Neural cell (in vitro differentiated cells): ENCODE measurements around the gene SMIM13.

Experiments used
- CTCF ChIP-seq: fragments of 450-650 bp; IDR thresholded peaks from 2 replicates; pipeline ENCODE4 v1.5.1; 2014; ENCODE audit warnings: antibody characterized with exemption, mild to moderate bottlenecking, moderate library complexity; ENCODE audit not compliant: poor library complexity, severe bottlenecking
- EP300 ChIP-seq: fragments of 450-650 bp; conservative IDR thresholded peaks from 2 replicates; pipeline ENCODE4 v1.6.1; 2014; ENCODE audit warnings: antibody characterized with exemption, mild to moderate bottlenecking, moderate library complexity; ENCODE audit not compliant: poor library complexity, severe bottlenecking
- EZH2 ChIP-seq: fragments of 200-600, 300-800 bp; shearing (Covaris generic), sonication (generic); IDR thresholded peaks from 2 replicates; pipeline ENCODE4 v1.6.1; 2014; ENCODE audit warnings: antibody characterized with exemption, low read length, borderline replicate concordance, mild to moderate bottlenecking; ENCODE audit not compliant: insufficient read depth, poor library complexity, severe bottlenecking
- MXI1 ChIP-seq: fragments of 450-650 bp; conservative IDR thresholded peaks from 2 replicates; pipeline ENCODE4 v1.6.1; 2014; ENCODE audit warnings: antibody characterized with exemption, mild to moderate bottlenecking; ENCODE audit not compliant: poor library complexity, severe bottlenecking
- POLR2AphosphoS5 ChIP-seq: IDR thresholded peaks from 2 replicates; pipeline ENCODE4 v1.6.1; 2012
- RAD21 ChIP-seq: fragments of 450-650 bp; conservative IDR thresholded peaks from 2 replicates; pipeline ENCODE4 v1.6.1; 2014; ENCODE audit warnings: antibody characterized with exemption, mild to moderate bottlenecking, moderate library complexity
- SMC3 ChIP-seq: fragments of 450-650 bp; conservative IDR thresholded peaks from 2 replicates; pipeline ENCODE4 v1.6.1; 2014; ENCODE audit warnings: antibody characterized with exemption, mild to moderate bottlenecking, moderate library complexity; ENCODE audit not compliant: poor library complexity
- TAF1 ChIP-seq: IDR thresholded peaks from 2 replicates; pipeline ENCODE4 v1.6.1; 2012; ENCODE audit warnings: low read depth
- TF ChIP-seq, protein P1 (sequence below): IDR thresholded peaks from 2 replicates; pipeline ENCODE4 v1.6.1; 2012; ENCODE audit warnings: borderline replicate concordance

DNA sequence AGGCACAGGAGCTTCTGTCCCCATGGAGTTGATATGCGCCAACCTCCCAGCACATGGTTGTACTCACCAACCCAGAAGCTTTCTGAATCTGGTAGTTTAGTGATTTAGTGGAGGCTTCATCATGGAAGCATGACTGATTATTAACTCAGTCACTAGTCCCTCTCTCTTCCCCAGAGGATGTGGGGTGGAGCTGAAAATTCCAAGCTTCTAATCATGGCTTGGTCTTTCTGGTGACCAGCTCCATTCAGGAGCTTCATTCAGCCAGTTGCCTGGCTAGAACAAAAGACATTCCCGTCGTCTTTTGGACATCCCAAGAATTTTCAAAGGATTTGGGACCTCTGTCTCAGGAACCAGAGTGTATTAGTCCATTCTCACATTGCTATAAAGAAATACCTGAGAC is 13.3 kb upstream of the SMIM13 start:
- no peak for TF ChIP-seq CTCF
- no peak for TF ChIP-seq EP300
- no peak for TF ChIP-seq EZH2
- TF ChIP-seq POLR2AphosphoS5: no peak
- no peak for TF ChIP-seq SMC3
- TF ChIP-seq TAF1: no peak
- TF ChIP-seq RAD21: no peak
- no peak for TF ChIP-seq MXI1
- TF ChIP-seq, protein P1, sequence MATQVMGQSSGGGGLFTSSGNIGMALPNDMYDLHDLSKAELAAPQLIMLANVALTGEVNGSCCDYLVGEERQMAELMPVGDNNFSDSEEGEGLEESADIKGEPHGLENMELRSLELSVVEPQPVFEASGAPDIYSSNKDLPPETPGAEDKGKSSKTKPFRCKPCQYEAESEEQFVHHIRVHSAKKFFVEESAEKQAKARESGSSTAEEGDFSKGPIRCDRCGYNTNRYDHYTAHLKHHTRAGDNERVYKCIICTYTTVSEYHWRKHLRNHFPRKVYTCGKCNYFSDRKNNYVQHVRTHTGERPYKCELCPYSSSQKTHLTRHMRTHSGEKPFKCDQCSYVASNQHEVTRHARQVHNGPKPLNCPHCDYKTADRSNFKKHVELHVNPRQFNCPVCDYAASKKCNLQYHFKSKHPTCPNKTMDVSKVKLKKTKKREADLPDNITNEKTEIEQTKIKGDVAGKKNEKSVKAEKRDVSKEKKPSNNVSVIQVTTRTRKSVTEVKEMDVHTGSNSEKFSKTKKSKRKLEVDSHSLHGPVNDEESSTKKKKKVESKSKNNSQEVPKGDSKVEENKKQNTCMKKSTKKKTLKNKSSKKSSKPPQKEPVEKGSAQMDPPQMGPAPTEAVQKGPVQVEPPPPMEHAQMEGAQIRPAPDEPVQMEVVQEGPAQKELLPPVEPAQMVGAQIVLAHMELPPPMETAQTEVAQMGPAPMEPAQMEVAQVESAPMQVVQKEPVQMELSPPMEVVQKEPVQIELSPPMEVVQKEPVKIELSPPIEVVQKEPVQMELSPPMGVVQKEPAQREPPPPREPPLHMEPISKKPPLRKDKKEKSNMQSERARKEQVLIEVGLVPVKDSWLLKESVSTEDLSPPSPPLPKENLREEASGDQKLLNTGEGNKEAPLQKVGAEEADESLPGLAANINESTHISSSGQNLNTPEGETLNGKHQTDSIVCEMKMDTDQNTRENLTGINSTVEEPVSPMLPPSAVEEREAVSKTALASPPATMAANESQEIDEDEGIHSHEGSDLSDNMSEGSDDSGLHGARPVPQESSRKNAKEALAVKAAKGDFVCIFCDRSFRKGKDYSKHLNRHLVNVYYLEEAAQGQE: no peak
